Adipocyte (in vitro differentiated cells): Measurements from ENCODE around the gene NAPG.

Experiments used
- DNase-seq: peaks from one replicate; pipeline ENCODE4 v3.0.0-alpha.2; 2015; ENCODE audit warnings: low read depth
- H3K27me3 ChIP-seq: replicated peaks from 2 replicates; pipeline ENCODE4 v1.7.0; 2013; ENCODE audit warnings: mild to moderate bottlenecking, low read length, moderate library complexity; ENCODE audit not compliant: control insufficient read depth, insufficient read depth
- H3K36me3 ChIP-seq: 2 replicates; pipeline ENCODE4 v1.7.0; 2013; ENCODE audit warnings: low read length, mild to moderate bottlenecking, moderate library complexity; ENCODE audit not compliant: control insufficient read depth, insufficient read depth, severe bottlenecking
- H3K4me1 ChIP-seq: 2 replicates; pipeline ENCODE4 v1.7.0; 2013; ENCODE audit warnings: mild to moderate bottlenecking, low read length, moderate library complexity; ENCODE audit not compliant: control insufficient read depth, insufficient read depth
- H3K4me3 ChIP-seq: 2 replicates; pipeline ENCODE4 v1.7.0; 2013; ENCODE audit warnings: mild to moderate bottlenecking, low read length, moderate library complexity
- H3K9ac ChIP-seq: 2 replicates; pipeline ENCODE4 v1.7.0; 2013; ENCODE audit warnings: mild to moderate bottlenecking, low read length, moderate library complexity
- H3K9me3 ChIP-seq: 2 replicates; pipeline ENCODE4 v1.7.0; 2013; ENCODE audit warnings: mild to moderate bottlenecking, low read length, moderate library complexity; ENCODE audit not compliant: control insufficient read depth

NAPG gene

DNA sequence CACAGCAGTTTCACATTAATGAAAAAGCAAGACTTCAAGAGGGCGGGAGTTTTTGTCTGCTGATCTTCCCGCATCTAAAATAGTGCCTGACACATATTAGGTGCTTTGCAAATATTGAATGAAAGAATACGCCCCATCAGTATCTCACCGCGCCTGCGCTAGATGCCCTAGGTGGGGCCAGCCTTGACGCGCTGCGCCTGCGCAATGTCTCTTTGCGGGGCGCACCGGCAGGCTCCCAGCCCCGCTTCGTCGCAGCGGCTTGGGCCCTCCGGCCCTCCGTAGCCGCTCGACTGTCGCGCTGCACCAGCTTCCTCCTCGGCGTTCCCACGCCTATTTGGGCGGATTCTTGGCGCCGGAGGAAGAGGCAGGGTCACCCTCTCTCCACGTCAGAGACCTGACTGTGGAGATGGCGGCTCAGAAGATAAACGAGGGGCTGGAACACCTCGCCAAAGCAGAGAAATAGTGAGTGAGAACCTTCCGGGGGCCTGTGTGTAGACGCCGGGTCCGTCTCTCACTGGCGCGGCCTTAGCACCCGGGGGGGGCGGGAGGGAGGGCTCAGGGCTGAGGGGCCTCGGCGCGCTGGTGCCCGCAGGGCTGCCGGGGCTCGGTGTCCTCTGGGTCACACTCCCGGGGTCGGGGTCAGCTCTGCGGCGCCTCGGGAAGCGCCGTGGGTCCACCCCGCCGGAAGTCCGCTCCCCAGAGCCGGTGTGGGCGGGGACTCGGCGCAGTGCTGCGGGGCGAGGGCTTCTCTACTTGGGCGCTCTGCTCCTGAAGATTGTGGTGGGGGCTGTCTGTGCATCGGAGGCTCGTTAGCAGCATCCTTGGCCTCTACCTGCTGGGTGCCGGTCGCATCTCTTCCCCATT, at the start of gene NAPG:
NAPG (plus strand) TSS at position 331 of the 864 bp plus-strand sequence; CDS start at position 407, 76 bp downstream.
- no peaks in the 10 kb centered on the region for H3K27me3 ChIP-seq
- H3K4me3 ChIP-seq, result peak within 1 kb of the TSS; percentile 98
- H3K36me3 ChIP-seq, result no peaks in the 10 kb centered on the region
- H3K9ac ChIP-seq, result peak within 1 kb of the TSS; percentile 95
- peaks cover 19% of the 10 kb centered on the region for H3K4me1 ChIP-seq
- peak; percentile 96 for DNase-seq
- H3K9me3 ChIP-seq, result no peaks in the 10 kb centered on the region

DNA sequence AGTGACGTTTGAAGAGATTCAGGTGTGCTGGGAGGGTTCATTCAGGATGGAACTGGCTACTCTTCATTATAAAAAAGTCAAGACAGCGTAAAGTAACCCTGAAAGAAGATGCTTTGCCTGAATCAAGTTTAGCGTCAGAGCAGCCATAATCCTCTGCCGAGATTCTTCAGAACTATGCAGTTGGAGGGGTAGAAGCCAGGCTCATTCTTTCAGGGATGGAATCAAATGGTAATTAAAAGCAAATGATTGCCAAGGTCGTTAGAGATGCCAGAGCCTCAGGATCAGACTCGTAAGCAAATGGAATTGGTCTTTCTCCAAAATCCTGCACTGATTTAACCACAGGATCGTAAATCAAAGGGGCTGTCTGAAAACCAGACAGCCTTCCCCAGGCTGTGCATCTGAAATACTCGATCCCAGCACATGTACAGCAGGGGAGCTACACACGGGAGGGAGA, 49.5 kb upstream of the NAPG start:
- Histone ChIP-seq H3K27me3 (no peaks in the 10 kb centered on the region), H3K9me3 (no peaks in the 10 kb centered on the region), H3K4me1 (peaks cover 4% of the 10 kb centered on the region), H3K4me3 (no peak overlapping the region), H3K9ac (no peak overlapping the region), H3K36me3 (peaks cover 90% of the 10 kb centered on the region)
- DNase-seq, result peak; percentile 57

DNA sequence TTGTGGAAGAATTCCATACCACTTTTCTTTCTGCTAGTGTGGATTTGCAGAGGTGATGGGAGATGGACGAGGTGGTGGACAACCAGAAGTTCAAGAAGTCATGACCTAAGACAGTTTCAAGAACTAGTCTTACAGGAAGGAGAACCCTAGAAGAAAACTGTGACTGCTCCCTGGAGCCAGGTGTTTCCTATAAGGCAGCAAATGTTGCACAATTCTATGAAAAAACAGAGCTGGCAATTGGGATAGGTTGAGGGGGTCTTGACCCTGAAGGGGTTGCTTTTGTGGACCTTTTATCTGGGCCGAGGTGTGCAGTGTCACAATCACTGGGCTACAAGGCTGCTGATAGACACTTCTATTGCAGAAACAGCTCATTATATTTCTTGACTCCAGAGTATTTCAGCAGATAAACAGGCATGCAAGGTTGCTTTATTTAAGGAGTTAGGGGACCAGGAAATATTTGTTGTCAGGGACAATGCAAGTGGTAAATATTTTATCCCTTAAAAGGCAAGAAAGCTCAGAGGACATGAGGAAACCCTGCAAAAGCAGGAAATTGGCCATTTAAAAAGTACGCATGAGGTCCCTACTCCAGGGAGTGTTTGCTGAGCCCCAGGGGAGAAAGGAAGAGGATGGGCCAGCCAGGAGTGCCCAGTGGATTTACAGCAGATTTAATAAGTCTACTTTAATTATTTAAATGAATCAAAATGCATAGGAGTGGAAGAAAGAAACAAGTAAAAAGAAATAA, 48.5 kb upstream of the NAPG start:
- no peak for DNase-seq
- H3K27me3 ChIP-seq, result no peaks in the 10 kb centered on the region
- no peak overlapping the region for H3K9ac ChIP-seq

DNA sequence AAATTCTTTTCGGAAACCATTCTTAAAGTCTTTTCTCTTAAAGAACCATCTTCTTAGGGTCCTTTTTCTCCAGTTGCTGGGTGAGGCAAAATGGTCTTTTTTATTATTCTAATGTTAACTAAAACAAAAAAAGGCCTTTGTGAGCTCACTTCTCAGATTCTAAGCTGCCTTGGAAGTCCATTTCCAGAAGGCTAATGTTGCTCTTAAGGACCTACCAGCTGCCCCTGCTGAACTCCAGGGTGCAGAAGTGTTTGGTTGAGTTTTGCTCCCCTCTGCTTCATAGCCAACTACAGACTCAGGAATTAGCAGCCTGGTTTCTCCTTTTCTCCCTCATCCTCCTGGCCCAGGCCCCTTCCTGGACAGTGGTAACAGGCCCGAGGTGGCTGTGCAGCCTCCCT, 48.0 kb upstream of the NAPG start:
- no peaks in the 10 kb centered on the region for H3K9me3 ChIP-seq
- peaks cover 79% of the 10 kb centered on the region for H3K36me3 ChIP-seq
- H3K4me1 ChIP-seq, result peaks cover 4% of the 10 kb centered on the region
- H3K9ac ChIP-seq, result no peak overlapping the region
- H3K27me3 ChIP-seq, result no peaks in the 10 kb centered on the region
- H3K4me3 ChIP-seq, result no peak overlapping the region
- no peak for DNase-seq

More for the DNA sequence above, 48.5 kb upstream of the NAPG start:
- Histone ChIP-seq H3K4me1 (peaks cover 4% of the 10 kb centered on the region), H3K9me3 (no peaks in the 10 kb centered on the region), H3K36me3 (peaks cover 85% of the 10 kb centered on the region), H3K4me3 (no peak overlapping the region)

DNA sequence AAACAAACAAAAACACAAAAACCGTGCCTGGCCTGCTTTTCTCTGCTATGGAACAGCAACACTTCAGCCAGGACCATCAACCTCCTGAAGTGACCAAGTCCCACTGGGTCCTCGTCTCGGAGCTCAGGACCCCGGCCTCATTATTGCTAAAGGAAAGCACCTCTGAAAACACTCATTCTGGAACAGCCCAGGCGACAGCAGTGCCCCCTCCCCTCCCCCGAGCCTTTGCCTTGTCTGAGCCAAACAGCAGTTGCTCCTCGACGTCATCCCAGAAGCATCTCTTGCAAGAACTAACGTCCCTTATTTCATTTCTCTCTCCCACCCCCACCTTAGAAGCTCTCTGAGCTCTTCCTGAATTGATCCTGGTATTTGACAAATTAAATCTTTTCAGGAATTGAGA, 44.0 kb upstream of the NAPG start:
- H3K4me1 ChIP-seq, result peaks cover 4% of the 10 kb centered on the region
- no peak for DNase-seq
- H3K36me3 ChIP-seq, result peaks cover 75% of the 10 kb centered on the region
- no peaks in the 10 kb centered on the region for H3K9me3 ChIP-seq
- H3K4me3 ChIP-seq, result no peak overlapping the region
- H3K27me3 ChIP-seq, result no peaks in the 10 kb centered on the region
- H3K9ac ChIP-seq, result no peak overlapping the region

DNA sequence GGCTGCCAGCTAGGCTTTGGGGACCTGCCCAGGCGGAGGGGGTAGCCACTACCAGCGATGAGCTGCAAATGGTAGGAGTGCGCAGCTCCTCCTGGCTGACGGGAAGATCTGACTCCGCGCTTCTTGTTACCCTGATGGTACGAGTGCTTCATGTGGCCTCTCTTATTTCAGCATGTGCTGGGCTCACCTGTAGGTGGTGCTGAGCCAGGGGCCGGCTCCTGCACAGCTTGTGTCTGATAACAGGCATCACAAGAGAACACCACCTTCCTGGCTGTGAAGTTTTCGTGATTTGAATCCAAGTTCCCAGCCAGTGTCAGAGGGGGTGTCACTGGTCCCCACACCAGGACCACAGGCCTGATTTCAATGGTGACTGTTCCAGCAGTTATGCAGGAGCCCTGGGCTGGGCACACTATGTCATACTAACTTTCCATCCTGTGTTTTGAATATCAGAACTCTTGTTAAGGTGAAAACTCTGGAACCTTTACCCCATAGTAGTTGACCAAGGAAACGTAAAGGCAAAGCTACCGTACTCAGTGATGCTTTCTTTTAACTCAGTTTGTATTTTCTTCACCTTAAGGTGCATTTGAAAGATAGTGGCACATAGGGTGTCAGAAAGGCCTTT, 43.4 kb upstream of the NAPG start:
- Histone ChIP-seq H3K4me3 (no peak overlapping the region), H3K9me3 (no peaks in the 10 kb centered on the region), H3K27me3 (no peaks in the 10 kb centered on the region), H3K4me1 (no peaks in the 10 kb centered on the region), H3K36me3 (peaks cover 77% of the 10 kb centered on the region), H3K9ac (no peak overlapping the region)
- DNase-seq, result no peak

DNA sequence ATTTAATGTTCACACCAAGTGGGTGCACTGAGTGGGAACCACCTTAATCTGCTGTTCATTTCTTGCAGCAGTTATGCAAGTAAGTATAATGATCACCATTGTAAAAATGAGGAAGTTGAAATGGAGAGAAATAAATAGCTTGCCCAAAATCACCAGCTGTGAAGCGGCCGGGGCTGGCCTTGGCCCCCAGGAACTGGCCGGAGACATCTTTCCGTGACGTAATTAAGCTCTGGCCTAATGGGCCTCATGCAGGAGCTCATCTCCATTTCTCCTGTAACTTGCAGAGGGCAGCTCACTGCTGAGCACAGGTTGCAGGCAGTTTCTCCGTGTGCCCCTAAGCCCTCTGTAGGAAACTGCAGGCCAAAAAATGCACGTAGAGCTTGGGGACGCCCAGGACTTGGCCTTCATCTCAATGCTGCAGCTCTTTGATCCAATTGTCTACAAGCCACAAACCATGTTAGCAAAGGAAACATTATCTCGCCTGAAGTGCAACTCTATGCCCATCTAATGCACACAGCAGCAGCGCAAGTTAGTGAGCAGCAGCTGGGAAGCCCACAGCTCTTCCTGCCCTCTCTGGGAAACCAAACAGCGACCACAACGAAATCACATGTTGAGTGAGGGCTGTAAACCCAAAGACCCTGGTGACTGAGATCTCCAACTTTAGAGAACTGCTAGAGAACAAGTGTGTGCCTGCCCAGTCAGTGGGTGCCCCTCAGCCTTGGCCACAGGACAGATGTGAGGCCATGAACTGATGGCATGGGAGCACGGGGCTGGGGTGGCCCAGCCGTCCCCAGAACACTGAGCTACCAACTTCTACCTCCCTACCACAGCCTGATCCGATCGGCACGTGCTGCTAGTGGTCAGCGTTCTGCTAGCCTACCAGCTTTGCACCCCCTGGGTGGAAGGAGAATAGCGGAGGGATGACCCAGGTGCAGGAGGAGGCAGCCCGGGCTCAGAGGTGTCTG, 42.6 kb upstream of the NAPG start:
- no peak for DNase-seq
- no peaks in the 10 kb centered on the region for H3K27me3 ChIP-seq
- H3K9ac ChIP-seq, result no peak overlapping the region
- no peaks in the 10 kb centered on the region for H3K9me3 ChIP-seq
- H3K4me3 ChIP-seq, result no peak overlapping the region
- H3K36me3 ChIP-seq, result peaks cover 77% of the 10 kb centered on the region
- H3K4me1 ChIP-seq, result no peaks in the 10 kb centered on the region

DNA sequence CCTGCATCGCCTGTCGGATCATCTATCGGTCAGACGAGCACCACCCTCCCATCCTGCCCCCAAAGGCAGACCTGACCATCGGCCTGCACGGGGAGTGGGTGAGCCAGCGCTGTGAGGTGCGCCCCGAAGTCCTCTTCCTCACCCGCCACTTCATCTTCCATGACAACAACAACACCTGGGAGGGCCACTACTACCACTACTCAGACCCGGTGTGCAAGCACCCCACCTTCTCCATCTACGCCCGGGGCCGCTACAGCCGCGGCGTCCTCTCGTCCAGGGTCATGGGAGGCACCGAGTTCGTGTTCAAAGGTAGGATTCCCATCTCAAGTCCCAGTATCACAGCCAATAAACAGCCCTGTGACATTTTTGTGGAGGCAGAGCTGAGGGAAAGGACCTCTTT, 40.4 kb upstream of the NAPG start:
- no peaks in the 10 kb centered on the region for H3K9me3 ChIP-seq
- no peaks in the 10 kb centered on the region for H3K27me3 ChIP-seq
- H3K4me3 ChIP-seq, result no peak overlapping the region
- H3K4me1 ChIP-seq, result no peaks in the 10 kb centered on the region
- DNase-seq, result no peak
- H3K36me3 ChIP-seq, result peaks cover 73% of the 10 kb centered on the region
- H3K9ac ChIP-seq, result no peak overlapping the region

DNA sequence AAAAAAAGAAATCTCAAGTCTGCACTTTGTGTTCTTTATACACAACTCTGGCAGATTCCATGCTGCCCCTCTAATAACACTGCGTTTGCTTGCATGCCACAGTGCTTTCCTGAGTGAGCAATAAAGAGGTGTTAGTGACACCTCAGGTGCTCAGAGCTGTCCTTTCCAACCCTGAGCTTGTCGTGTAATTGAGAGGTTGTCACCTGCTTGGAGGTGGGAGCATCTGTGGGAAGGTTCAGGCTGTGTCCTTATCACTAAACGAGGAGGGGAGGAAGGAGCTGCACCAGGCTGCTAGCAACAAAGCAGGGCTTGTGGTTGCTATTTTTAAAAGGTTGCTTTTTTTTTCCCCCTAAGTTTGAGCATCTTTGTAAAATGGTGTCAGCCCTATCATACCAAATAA, 39.5 kb upstream of the NAPG start:
- Histone ChIP-seq H3K36me3 (peaks cover 68% of the 10 kb centered on the region), H3K4me1 (no peaks in the 10 kb centered on the region), H3K9me3 (no peaks in the 10 kb centered on the region), H3K4me3 (no peak overlapping the region), H3K27me3 (no peaks in the 10 kb centered on the region), H3K9ac (no peak overlapping the region)
- DNase-seq, result no peak

DNA sequence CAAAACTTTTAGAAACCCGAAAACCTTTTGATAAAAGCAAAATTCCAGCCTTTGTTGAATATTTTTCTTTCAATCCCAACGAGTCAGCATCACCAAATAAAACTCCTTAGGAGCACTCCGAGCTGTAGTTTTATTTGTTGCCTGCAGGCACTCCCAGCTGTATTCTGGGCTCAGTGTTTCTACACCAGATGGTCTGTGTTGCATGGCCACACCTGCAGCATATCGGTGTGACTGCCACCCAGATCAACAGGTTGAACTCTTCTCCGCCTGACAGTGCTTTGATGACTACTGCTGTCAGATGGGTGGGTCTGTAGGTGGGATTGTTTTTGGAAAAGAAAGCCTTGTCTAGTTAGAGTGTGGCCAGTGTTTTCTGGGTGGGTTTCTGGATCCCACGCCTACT, 38.7 kb upstream of the NAPG start:
- H3K9ac ChIP-seq, result no peak overlapping the region

More for the DNA sequence above, 38.7 kb upstream of the NAPG start:
- H3K27me3 ChIP-seq, result no peaks in the 10 kb centered on the region
- H3K4me3 ChIP-seq, result no peak overlapping the region
- no peaks in the 10 kb centered on the region for H3K9me3 ChIP-seq
- H3K4me1 ChIP-seq, result no peaks in the 10 kb centered on the region
- H3K36me3 ChIP-seq, result peaks cover 63% of the 10 kb centered on the region
- DNase-seq, result no peak
